Measurements from ENCODE around the gene SLC25A22.

Gene SLC25A22

DNA sequence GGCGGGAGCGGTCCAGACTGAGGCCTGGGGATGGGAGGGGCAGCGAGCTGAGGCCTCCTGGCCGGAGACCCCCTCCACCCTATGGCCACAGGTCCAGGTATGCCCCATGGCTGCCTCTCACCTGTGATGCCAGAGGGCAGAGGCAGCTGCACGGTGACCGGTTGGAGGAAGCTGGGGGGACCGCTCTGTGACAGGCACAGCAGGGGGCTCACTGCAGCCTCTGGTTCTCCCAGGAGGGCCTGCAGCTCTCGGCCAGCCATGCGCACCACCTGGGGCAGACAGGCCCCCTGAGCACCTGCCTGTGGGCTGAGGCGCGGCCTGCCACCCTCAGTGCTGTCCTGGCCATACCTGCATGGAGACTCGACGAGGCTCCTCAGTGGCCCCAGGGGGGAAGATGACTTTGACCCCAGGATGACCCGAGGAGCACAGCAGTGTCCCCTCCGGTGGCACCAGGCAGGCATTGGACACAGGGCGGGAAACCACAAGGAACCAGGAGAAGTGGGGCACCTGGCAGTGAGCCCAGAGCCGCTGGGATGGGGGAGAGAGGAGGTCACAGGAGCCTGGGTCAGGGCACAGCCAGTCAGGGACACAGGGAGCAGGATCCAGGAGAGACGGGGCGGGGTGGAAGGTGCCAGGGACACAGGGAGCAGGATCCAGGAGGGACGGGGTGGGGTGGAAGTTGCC lies 3.2 kb upstream of the SLC25A22 start:
- no peaks in the 10 kb centered on the region for H3K79me2 ChIP-seq (ENCODE audit: control insufficient read depth, insufficient read depth, low read length, unreplicated experiment)
- no peak overlapping the region for H2AFZ ChIP-seq (ENCODE audit: low read length, unreplicated experiment)
- no peak overlapping the region for H3K27ac ChIP-seq (ENCODE audit: low read depth, low read length)
- H3K36me3 ChIP-seq (ENCODE audit: insufficient read depth, low read length) = no peaks in the 10 kb centered on the region
- H3K4me1 ChIP-seq (ENCODE audit: control insufficient read depth, insufficient read depth, low read length, unreplicated experiment) = peaks cover 14% of the 10 kb centered on the region
- no peak overlapping the region for H3K4me3 ChIP-seq (ENCODE audit: low read depth, low read length)
- no peaks in the 10 kb centered on the region for H3K27me3 ChIP-seq (ENCODE audit: insufficient read depth, low read length)

- H3K79me2 ChIP-seq (ENCODE audit: control insufficient read depth, insufficient read depth, low read length, unreplicated experiment) = no peaks in the 10 kb centered on the region
- no peak overlapping the region for H2AFZ ChIP-seq (ENCODE audit: low read length, unreplicated experiment)
- H3K27ac ChIP-seq (ENCODE audit: low read depth, low read length) = no peak overlapping the region
- no peak overlapping the region for H3K4me3 ChIP-seq (ENCODE audit: low read depth, low read length)
- no peaks in the 10 kb centered on the region for H3K36me3 ChIP-seq (ENCODE audit: insufficient read depth, low read length)
- peaks cover 14% of the 10 kb centered on the region for H3K4me1 ChIP-seq (ENCODE audit: control insufficient read depth, insufficient read depth, low read length, unreplicated experiment)
- no peaks in the 10 kb centered on the region for H3K27me3 ChIP-seq (ENCODE audit: insufficient read depth, low read length)
Observed at GRCh38 chr11:800473-800872, 2.4 kb upstream of the SLC25A22 start.

DNA sequence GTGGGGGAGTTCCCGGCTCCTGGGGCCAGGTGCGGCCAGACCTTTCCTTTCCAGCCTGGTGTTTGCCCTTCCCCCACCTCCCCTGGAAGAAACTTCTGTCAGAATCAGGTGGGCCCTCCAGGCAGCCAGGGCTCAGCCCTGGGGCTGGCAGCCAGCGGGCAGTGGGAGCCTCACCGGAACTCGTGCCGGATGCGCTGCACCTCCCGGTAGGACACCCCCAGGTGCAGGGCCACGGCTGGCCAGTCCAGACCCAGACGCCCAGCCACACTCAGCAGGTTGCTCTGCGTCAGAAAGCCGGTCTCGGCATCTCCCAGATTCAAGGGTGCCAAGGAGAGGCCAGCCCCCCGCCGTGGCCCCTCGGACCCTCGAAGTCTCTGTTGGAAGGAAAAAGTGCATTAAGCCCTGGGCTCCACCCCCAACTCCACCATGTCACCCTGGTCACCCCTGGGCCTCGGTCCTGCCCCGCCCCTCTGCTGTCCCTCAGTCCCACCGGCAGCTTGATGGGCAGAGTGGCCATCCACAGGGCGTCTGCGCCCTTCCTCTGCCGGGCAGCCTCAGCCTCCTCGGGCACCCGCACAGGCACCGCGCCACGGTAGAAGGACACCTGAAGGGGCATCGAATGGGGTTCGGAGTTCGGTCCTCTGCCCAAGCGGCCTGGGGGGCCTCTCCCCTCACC lies 1.7 kb upstream of the SLC25A22 start:
- H3K27ac ChIP-seq (ENCODE audit: low read depth, low read length) = no peak overlapping the region
- no peak overlapping the region for H2AFZ ChIP-seq (ENCODE audit: low read length, unreplicated experiment)
- H3K79me2 ChIP-seq (ENCODE audit: control insufficient read depth, insufficient read depth, low read length, unreplicated experiment) = peaks cover 6% of the 10 kb centered on the region

GRCh38 chr11:797296-798092 lies 587 bp downstream of the SLC25A22 start:
- peak overlapping the region; percentile 67 for H3K27ac ChIP-seq (ENCODE audit: low read depth, low read length)
- no peaks in the 10 kb centered on the region for H3K27me3 ChIP-seq (ENCODE audit: insufficient read depth, low read length)
- H3K4me1 ChIP-seq (ENCODE audit: control insufficient read depth, insufficient read depth, low read length, unreplicated experiment) = peaks cover 8% of the 10 kb centered on the region
- H3K4me3 ChIP-seq (ENCODE audit: low read depth, low read length) = peak overlapping the region; percentile 86
- H3K79me2 ChIP-seq (ENCODE audit: control insufficient read depth, insufficient read depth, low read length, unreplicated experiment) = peaks cover 6% of the 10 kb centered on the region
- H3K36me3 ChIP-seq (ENCODE audit: insufficient read depth, low read length) = no peaks in the 10 kb centered on the region
- peak overlapping the region; percentile 32 for H2AFZ ChIP-seq (ENCODE audit: low read length, unreplicated experiment)

More for the DNA sequence above, 1.7 kb upstream of the SLC25A22 start:
- H3K4me1 ChIP-seq (ENCODE audit: control insufficient read depth, insufficient read depth, low read length, unreplicated experiment) = peaks cover 14% of the 10 kb centered on the region
- H3K4me3 ChIP-seq (ENCODE audit: low read depth, low read length) = no peak overlapping the region
- no peaks in the 10 kb centered on the region for H3K36me3 ChIP-seq (ENCODE audit: insufficient read depth, low read length)
- H3K27me3 ChIP-seq (ENCODE audit: insufficient read depth, low read length) = no peaks in the 10 kb centered on the region

DNA sequence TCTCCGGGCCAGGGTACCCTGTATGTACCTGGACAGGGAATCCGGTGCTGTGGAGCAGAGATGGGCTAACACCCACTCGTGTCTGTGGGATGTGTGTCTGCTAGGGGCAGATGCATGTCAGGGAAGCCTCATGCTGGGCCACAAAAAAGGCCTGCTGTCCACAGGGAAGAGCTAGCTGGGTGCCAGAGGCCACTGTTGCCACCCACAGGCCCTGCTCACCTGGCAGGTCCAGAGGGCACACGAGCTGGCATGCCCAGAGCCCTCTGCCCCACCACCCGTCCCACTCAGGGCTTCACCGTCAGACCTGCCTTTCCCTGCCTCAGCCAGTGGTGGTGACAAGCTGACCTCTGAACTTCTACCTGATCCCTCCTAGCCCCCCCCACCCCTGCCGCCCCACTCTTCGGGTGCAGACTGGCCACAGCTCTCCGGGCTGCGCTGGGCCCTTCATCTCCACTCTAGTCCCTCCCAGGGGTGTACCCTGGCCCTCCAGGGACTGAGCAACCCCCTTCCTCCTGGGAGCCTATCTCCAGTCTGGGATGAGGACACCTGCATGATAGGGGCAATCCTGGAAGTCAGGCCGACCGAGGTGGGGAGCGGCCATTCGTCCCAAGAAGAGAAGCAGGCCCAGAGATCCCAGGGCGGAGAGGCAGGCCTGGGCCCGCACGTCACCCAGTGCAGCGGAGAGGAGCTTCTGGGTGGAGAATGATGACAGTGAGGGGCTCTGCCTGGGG lies 1.4 kb downstream of the SLC25A22 start:
- Histone ChIP-seq H3K79me2 (ENCODE audit: control insufficient read depth, insufficient read depth, low read length, unreplicated experiment) (peaks cover 6% of the 10 kb centered on the region), H3K36me3 (ENCODE audit: insufficient read depth, low read length) (no peaks in the 10 kb centered on the region), H3K27me3 (ENCODE audit: insufficient read depth, low read length) (no peaks in the 10 kb centered on the region), H3K27ac (ENCODE audit: low read depth, low read length) (peak overlapping the region; percentile 67), H2AFZ (ENCODE audit: low read length, unreplicated experiment) (no peak overlapping the region), H3K4me3 (ENCODE audit: low read depth, low read length) (peak overlapping the region; percentile 86), H3K4me1 (ENCODE audit: control insufficient read depth, insufficient read depth, low read length, unreplicated experiment) (peaks cover 8% of the 10 kb centered on the region)

DNA sequence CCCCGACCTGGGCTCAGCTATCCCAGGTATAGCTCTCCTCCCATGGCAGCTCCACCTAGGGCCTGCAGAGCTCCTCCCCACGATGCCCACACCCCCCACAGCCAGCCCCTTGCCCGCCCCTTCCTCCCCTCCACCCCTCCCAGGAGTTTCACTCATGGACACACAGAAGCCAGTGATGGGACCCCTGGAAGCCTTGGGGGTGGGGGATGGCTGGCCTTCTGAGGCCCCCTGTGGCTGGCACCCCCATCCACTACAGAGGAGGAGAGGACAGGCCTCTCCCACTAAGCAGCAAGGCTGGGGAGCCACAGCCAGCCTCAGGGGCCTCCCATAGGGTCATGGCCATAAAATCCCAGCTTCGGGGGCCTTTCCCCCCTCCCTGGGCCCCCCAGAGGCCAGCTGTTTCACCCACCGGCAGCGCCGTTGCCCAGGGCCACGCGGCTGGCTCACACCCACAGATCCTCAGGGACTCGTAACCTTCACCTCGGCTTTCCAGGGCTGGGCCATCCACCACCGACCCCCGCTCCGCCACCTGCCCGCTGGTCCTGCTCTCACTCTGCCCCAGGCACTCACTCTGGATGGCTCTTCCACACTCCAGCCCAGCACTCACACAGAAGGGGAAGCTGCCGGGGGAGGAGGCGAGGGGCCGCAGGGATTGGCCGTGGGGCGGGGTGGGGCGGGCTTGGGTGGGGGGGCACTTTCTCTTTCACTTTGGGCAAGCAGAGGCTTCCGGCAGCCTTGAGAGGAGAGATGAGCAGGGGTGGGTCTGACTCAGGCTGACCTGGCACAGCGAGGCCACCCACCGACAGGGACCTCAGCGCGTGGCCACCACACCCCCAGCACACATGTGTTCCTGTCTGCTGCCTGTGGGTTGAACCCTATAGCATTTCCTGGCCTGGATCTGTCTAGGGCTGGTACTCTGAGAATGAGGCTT lies 2.2 kb downstream of the SLC25A22 start:
- Histone ChIP-seq H3K36me3 (ENCODE audit: insufficient read depth, low read length) (no peaks in the 10 kb centered on the region), H3K27ac (ENCODE audit: low read depth, low read length) (peak overlapping the region; percentile 67), H2AFZ (ENCODE audit: low read length, unreplicated experiment) (no peak overlapping the region), H3K4me1 (ENCODE audit: control insufficient read depth, insufficient read depth, low read length, unreplicated experiment) (peaks cover 8% of the 10 kb centered on the region), H3K79me2 (ENCODE audit: control insufficient read depth, insufficient read depth, low read length, unreplicated experiment) (peaks cover 6% of the 10 kb centered on the region), H3K27me3 (ENCODE audit: insufficient read depth, low read length) (no peaks in the 10 kb centered on the region), H3K4me3 (ENCODE audit: low read depth, low read length) (peak overlapping the region; percentile 86)

- Histone ChIP-seq H3K36me3 (ENCODE audit: insufficient read depth, low read length) (no peaks in the 10 kb centered on the region), H3K27me3 (ENCODE audit: insufficient read depth, low read length) (no peaks in the 10 kb centered on the region), H3K4me1 (ENCODE audit: control insufficient read depth, insufficient read depth, low read length, unreplicated experiment) (peaks cover 8% of the 10 kb centered on the region), H3K4me3 (ENCODE audit: low read depth, low read length) (peak overlapping the region; percentile 86), H3K79me2 (ENCODE audit: control insufficient read depth, insufficient read depth, low read length, unreplicated experiment) (peaks cover 6% of the 10 kb centered on the region), H3K27ac (ENCODE audit: low read depth, low read length) (no peak overlapping the region), H2AFZ (ENCODE audit: low read length, unreplicated experiment) (no peak overlapping the region)
Observed at GRCh38 chr11:794766-795633, 3.1 kb downstream of the SLC25A22 start.

- H2AFZ ChIP-seq (ENCODE audit: low read length, unreplicated experiment) = no peak overlapping the region
- peaks cover 8% of the 10 kb centered on the region for H3K4me1 ChIP-seq (ENCODE audit: control insufficient read depth, insufficient read depth, low read length, unreplicated experiment)
- no peaks in the 10 kb centered on the region for H3K27me3 ChIP-seq (ENCODE audit: insufficient read depth, low read length)
- peaks cover 6% of the 10 kb centered on the region for H3K79me2 ChIP-seq (ENCODE audit: control insufficient read depth, insufficient read depth, low read length, unreplicated experiment)
- H3K27ac ChIP-seq (ENCODE audit: low read depth, low read length) = no peak overlapping the region
- no peak overlapping the region for H3K4me3 ChIP-seq (ENCODE audit: low read depth, low read length)
- H3K36me3 ChIP-seq (ENCODE audit: insufficient read depth, low read length) = no peaks in the 10 kb centered on the region
Observed at GRCh38 chr11:794013-794765, 3.9 kb downstream of the SLC25A22 start.

DNA sequence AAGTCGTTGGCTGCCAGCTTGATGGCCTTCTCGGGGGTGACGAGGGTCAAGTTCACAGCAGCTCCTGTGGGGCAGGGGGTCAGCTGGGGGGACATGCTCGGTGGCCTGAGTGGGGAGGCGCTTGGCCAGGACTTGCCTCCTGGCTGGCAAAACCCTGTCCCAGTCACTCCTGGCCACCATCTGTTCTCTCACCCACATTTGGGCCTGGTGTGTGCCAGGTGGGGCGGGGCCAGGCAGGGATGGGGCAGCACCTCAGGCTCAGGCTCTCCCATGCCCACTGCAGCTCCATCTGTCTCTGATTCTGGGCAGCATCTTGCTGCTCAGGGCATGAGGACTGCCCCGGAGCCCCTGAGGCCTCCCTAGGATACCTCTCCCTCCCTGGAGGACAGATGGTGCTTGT lies 4.5 kb downstream of the SLC25A22 start:
- H2AFZ ChIP-seq (ENCODE audit: low read length, unreplicated experiment) = no peak overlapping the region
- no peak overlapping the region for H3K27ac ChIP-seq (ENCODE audit: low read depth, low read length)
- H3K79me2 ChIP-seq (ENCODE audit: control insufficient read depth, insufficient read depth, low read length, unreplicated experiment) = peaks cover 6% of the 10 kb centered on the region
- peaks cover 8% of the 10 kb centered on the region for H3K4me1 ChIP-seq (ENCODE audit: control insufficient read depth, insufficient read depth, low read length, unreplicated experiment)
- H3K36me3 ChIP-seq (ENCODE audit: insufficient read depth, low read length) = no peaks in the 10 kb centered on the region
- H3K4me3 ChIP-seq (ENCODE audit: low read depth, low read length) = no peak overlapping the region
- no peaks in the 10 kb centered on the region for H3K27me3 ChIP-seq (ENCODE audit: insufficient read depth, low read length)

All from ACC112 (cell line).